GM21529 (cell line): ENCODE data around the gene KCTD6.

ENCODE experiments used
- ATAC-seq: cut with Tn5 transposase; IDR thresholded peaks from one replicate; pipeline ENCODE4 v1.9.1; 2021; ENCODE audit not compliant: unreplicated experiment

The KCTD6 gene

DNA sequence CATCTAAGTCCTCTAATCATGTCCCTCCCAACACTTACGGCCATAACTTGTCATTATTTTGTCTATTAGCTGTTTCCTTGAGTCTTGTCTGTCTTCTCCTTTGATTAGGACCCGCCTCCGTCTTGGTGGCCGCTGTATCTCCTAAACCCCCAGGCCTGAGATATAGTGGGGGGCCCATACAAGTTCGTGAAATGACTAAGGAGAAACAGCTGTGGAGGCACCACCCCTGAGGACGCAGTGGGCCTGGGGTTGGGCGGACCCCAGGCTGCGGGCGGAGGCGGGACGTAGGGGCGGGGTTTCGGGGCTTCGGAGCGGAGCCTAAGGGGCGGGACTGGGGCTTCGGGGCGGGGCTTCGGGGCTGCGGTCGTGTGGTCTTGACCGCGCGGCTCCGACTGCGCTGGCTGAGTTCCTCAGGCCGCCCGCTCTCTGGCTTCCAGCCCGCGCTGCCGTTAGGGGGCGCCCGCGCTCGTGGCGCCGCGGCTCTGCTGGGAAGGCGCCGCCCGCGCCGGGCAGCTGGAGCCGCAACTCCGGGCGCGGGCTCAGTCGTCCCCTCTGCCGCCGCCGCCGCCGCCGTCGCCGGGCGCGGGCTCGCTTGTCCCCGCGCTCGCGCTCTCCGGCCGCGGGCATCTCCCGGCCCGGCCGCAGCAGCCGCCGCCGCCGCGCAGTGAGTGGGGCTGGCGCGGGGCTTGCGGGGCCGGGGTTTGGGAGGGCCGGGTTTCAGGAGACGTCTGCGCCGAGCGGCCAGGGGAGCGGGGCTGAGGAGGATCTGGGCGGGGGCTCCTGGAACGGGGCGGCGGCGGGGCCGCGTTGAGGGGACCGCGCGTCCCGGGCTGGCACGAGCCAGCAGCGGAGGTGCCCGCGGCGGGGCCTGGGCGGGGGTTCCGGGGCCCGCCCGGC, at the start of gene KCTD6:
TSS of gene KCTD6 (plus strand) at position 591 of the 897 bp plus-strand sequence. CDS start 6,660 bp downstream, outside the sequence.
- peak; percentile 90 for ATAC-seq

DNA sequence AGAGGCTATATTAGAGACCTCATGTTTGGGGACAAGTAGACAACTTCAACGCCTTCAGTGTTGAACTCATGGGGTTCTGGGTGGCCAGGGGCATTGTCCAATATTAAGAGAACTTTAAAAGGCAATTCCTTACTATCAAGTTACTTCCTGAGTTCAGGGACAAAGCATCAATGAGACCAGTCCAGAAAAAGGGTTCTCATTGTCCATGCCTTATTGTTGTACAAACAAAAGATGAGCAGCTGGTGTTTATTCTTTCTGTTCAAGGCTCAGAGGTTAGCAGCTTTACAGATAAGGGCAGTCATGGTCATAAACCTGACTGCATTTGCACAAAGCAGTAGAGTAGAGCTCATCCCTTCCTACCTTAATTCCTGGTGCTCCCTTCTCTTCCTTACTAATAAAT, 39.7 kb upstream of the KCTD6 start:
- ATAC-seq: no peak

DNA sequence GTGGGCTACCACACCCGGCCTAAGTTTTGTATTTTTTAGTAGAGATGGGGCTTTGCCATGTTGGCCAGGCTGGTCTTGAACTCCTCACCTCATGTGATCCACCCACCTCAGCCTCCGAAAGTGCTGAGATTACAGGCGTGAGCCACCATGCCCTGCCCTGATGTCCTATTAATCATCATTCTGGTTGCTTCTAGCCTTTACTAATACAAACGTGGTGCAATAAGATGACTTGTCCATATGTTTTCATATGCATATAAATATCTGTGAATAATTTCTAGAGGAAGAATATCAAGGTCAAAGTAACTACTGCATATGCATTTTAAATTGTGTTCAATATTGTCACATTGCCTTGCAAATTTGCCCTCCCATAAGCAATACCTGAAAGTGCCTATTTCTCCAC, 32.7 kb upstream of the KCTD6 start:
- no peak for ATAC-seq

DNA sequence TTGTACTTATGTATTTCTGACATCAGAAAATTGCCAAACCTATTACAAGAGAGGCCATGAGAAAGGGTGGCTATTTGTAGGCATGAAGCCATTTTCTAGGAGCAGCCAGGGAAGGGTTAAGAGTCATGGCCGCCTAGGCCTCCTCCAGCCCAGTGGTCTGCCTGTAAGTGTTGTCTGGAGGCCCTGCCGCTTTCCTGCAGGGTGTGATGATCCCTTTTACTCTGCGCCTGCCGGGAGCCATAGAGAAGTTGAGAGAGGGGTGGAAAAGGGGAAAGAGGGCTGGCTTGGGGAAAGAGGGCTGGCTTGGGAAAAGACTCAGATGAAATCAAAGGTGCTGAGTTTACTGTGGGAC, 29.1 kb upstream of the KCTD6 start:
- no peak for ATAC-seq

DNA sequence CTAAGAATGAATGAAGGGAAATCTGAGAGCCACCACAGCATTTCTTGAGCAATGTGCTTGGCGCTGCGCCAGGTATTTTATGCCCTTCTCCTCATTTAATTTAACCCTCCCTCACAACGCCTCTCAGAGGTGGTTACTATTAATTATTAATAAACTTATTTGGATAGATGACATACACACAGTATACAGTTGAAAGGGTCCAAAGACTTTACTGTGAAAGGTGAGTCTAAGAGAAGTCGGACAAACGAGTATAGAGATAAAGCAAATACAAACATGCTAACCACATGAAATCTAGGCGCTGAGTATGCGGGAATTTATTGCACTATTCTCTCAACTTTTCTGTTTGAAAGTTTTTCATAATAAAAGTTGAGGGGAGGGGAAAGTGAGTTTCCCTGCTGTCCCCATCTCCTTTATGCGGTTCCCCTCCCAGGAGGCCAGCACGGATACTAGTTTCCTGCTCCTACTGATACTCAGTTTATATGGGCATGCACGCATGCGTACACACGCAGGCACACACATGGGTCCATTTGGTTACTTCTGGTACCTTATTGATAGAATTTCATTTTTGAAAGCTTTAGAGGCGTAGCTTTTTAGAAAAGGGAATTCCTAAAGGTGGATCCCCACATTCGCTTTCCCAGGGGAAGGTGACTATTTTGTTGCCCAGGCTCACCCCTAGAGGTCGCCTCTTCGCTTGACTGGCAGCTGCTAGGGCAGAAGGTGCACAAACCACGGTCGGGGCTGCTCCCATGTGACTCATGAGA, 28.5 kb upstream of the KCTD6 start:
- ATAC-seq: peak; percentile 92

DNA sequence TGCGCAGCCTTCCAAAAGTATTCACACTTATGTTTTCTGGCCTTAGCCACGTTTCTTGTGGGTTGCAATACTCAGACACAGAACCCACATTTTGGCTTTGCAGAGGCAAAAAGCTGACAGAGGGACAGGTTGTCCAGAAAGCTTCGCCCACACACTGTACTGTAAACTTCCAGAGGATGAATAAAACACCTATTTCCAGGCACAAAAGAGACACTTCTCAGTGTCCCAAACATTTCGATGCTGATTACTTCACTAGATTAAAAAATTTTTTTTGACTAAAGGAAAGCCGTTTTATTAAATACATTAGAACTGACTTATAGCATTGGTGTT, 28.0 kb upstream of the KCTD6 start:
- ATAC-seq: no peak

DNA sequence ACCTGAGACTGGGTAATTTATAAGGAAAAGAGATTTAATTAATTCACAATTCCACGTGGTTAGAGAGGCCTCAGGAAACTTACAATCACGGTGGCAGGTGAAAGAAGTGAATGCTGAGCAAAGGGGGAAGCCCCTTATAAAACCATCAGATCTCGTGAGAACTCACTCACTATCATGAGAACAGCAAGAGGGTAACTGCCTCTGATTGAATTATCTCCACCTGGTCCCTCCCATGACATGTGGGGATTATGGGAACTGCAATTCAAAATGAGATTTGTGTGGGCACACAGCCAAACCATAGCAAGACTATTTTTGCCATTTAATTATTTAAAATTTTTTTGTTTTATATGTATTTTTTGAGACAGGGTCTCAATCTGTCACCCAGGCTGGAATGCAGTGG, 27.0 kb upstream of the KCTD6 start:
- ATAC-seq: no peak

DNA sequence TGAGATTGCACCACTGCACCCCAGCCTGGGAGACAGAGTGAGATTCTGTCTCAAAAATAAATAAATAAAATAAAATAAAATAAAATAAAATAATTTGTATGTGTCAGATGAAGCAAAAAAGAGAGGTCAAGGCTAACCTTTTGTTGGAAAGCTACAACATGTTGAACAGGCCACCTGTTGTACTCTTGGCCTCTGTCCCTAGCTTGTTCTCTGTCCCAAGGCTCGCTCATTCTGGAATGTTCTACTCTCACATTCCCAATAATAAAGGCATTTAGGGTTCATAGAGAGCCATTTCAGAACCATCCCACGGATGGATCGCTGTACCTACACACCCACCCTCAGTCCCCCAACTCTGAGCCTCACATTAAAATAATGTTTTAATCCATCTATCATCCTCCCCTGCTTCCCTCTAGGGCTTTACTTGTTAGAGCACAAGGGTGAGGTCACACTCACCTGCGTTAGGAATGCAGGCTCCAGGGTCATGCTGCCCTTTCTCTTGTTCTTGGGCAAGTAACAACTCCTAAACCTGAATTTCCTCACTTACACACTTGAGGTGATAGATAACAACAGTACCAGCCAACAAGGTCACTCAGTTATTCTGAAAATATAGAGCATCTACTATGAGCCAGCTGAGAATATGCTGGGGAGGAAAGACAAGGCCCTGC, 24.9 kb upstream of the KCTD6 start:
- ATAC-seq: no peak

DNA sequence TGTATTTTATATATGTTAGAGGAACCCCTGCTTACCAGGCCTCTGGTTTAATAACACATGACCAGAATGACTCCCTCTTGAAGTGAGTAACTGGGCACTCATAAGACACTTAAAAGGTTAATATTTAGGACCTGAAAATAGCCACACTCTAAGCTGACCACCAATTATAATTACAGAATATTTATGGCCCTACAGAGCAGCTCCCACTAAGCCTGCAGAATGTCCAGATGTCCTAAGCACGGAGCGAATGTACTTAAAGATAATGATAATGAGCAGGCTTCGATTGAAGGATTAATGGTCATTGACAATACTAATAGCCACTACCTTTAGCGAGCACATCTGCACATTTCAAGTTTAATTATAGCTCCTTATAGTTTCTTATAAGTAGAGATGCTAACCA, 22.8 kb upstream of the KCTD6 start:
- no peak for ATAC-seq

DNA sequence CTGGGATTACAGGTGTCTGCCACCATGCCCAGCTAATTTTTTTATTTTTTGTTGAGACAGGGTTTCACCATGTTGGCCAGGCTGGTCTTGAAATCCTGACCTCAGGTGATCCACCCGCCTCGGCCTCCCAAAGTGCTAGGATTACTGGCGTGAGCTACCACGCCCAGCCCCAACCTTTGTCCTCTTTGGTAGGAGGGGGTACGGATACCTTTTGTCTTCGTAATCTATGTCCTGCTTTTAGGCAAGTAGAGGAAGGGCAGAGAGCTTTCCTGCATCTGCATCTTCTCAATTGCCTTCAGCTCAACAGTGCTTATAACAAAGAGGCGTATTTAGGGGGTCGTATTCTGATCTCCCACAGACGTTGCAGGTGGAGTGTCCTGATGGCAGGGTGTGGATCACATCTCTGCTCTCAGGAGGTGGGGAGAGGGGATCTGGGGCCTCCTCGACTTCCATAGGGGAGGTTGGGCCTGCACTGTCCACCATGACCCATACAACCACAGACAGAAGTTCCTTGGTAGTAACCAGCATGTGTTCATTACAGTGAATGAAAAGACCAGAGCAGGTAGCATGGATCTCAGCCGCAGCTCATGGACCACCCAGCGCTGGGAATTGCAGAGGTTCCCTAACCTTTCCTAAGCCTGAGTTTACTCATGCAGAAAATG, 21.4 kb upstream of the KCTD6 start:
- no peak for ATAC-seq

DNA sequence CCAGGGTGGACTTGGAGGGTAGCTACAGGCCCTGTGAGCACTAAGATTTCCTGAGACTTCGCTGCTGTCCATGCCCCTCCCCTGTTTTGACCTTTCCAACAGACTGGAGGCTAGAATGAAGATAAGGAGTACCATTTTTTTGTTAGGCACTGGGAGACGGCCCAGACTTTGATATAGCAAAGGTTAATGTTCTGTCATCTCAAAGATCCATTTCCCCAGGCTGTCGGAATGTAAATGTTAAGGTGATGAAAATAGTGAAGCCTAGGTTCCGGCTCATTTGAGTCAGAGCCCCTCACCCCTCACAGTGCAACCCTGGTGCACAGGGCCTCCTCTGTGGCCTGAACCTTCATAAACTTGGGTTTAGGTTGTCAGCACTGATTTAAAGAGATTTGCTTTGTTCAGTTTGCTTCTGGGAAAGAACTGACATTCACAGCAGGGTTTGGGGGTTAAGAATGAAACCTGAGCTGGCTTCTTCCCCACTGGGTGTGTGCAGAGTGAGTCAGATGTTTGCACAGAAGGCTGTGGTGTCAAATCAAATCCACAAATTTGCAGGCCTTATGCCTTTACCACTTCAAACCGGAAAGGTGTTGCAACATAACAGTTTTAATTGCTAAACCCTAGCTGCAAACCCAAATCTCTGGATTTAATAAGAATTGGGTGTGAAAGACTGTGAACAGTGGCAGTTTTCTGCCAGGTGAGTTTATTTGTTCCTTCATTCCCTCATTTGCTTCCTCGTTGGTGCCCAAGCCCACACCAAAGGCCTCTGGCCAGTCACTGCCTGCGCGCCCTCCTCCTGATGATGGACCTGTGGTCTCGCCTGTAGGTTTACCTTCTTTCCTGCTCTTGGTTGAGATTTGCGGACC, 20.6 kb upstream of the KCTD6 start:
- ATAC-seq: no peak

DNA sequence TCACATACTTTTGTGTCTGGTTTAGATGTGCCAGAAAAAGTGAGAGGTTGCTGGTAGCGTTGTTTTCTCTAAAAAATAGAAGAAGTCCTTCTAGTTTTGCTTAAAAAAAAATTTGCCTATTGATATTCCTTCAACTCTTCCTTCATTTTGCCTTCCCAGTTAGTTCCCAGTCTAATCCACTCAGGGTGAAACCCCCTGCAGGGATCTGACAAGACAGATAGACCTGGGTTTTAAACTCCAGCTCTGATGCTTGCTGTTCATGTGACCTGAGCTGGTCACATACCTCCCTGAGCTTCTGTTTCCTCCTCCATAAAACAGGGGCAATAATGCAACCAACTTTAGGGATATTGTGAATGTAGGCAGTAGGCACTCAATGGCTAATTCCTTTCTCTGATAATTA, 18.6 kb upstream of the KCTD6 start:
- ATAC-seq: no peak

DNA sequence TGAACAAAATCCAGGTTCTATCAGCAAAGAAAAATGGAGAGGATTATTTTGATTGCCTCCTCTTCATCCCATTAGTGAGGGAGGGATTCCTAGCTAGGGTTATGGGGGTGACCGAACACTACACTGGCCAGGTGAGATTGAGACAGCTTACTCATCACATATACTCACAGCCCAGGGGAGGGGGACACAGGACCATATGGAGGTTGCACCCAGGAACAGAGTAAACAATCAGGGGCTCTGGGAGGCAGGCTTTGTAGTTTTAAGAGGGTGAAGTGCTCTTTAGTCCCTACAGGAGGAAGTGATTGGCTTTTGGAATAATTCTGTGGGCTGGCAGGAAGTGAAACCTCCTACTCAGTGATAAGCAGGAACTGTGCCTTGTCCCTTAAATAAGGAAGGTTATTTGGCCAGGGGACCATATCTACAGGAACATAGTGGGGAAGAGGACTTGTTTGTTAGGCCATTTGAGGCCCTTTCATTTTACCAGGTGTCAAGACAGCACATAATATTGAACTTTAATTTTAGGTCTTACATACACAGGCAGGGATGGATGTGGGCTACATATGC, 17.5 kb upstream of the KCTD6 start:
- no peak for ATAC-seq

DNA sequence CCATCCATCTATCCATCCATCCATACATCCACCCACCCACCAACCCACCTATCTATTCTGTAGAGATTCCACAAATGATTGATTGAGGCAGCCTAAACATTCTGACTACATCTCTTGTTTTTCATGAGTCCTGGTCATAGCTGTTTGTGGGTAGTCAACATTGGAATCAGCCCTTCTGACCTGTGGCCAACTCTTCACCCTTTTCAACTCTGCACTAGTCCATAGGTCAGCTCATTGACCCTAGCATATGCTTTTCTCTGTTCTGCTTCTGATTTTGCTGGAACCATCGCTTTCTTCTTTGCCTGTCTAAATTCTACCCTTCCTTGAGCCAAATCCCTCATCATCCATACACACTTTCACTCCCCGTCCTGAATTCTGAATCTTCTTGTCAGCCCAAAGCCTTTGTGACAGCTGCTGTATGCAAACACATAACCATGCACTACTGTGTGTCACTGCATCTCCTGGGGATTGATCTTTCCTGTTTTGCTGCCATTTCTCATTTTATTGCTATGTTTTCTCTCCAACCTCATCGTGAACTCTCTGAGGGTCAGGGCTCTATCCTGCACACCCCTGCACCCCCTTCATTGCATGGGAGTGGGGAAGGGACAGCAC, 16.8 kb upstream of the KCTD6 start:
- no peak for ATAC-seq

DNA sequence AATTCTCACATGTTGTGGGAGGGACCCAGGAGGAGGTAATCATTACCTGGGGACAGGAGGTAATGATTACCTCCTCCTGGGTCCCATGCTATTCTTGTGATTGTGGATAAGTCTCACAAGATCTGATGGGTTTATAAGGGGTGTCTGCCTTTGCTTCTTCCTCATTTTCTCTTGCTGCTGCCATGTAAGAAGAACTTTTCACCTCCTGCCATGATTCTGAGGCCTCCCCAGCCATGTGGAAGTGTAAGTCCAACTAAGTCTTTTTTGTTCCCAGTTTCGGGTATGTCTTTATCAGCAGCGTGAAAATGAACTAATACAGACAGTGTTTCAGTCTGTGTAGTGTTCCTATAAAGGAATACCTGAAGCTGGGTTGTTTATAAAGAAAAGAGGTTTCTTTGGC, 13.1 kb upstream of the KCTD6 start:
- no peak for ATAC-seq

DNA sequence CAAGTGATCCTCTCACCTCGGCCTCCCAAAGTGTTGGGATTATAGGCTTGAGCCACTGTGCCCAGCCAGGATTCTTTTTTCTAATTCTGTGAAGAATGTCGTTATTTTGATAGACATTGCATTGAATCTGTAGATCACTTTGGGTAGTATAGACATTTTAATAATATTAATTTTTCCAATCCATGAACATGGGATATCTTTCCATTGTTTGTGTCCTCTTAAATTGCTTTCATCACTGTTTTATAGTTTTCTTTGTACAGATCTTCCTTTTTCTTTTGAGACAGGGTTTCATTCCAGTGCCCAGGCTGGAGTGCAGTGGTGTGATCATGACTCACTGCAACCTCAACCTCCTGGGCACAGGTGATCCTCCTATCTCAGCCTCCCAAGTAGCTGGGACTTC, 11.6 kb upstream of the KCTD6 start:
- no peak for ATAC-seq

DNA sequence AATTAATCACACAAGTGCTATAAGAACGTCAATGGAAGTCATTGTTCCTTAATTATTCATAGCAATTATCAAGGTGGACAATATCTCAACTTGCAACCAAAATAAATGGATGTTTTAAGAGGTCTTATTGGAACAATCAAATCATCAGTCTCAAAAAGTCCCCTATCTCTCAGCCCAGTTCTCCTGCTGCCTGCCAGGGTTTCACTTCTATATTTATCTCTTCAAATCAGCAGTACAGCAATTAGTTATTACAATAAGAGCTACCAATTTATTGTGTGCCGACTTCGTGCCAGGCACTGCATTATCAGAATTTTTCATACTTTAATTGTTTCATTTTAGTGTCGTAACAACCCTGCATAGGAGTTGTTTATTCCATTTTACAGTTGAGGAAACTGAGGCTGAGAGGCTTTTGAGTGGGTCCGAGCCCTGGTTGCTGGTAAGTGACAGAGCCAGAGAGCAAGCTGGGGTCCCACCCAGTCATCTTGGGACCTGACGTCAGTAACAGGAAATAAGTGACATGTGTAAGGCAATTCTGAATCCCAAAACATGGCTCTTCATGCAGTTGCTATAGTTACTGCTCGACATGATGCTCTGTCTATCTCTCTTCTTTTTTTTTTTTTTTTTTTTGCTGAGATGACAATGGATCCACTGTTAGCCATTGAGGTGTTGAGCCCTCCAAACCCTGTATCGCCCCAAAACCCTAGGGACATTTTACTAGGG, 8.8 kb upstream of the KCTD6 start:
- no peak for ATAC-seq

DNA sequence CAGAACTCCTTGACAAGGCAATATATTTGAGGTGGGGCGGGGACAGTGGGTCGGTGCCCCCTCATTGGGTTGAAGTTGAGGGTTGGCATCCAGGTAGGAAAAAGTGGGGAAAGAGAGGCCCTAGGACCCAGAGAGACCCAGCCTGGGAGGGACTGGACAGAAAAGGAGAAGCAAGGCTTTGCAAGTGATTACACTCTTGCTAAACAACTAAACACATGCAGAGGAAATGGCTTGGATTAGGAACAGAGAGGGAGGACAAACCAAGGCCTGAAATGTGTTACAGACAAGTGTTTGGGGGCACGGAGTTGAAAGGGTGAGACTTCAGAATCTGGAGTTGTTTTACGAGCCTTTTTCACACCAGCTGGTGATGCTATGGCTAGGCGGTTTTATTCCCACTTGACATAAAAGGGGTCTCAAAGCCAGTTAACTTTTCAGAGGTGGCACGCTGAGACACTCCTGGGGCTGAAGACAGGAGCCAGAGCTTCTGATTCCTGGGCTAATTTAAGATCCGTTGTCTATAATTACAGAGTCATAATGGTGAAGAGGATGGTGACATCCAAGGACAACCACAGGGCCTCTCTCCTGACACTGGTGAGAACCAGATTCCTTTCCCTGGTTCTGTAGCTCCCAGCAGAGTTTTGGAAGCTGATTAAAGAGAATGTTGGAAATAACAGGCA, 7.7 kb upstream of the KCTD6 start:
- no peak for ATAC-seq

DNA sequence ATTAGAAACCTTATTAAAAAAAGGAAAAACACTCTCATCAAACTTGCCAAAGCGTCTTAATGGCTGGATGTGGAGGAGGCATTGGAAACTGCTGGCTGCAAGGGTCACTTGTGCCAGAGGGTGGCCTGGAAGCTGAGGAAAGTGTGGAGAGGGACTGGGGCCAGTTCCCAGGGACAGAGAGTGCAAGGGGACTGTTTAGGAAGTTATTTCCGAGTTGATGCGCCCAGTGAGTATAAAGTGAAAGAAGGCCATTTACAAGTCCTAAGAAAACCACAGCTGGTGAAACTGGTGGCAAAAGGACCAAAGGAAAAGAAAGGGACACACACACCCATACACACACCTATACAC, 7.2 kb upstream of the KCTD6 start:
- ATAC-seq: no peak
